Measurements from ENCODE around the gene PFDN4.

PFDN4 gene, protein sequence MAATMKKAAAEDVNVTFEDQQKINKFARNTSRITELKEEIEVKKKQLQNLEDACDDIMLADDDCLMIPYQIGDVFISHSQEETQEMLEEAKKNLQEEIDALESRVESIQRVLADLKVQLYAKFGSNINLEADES

DNA sequence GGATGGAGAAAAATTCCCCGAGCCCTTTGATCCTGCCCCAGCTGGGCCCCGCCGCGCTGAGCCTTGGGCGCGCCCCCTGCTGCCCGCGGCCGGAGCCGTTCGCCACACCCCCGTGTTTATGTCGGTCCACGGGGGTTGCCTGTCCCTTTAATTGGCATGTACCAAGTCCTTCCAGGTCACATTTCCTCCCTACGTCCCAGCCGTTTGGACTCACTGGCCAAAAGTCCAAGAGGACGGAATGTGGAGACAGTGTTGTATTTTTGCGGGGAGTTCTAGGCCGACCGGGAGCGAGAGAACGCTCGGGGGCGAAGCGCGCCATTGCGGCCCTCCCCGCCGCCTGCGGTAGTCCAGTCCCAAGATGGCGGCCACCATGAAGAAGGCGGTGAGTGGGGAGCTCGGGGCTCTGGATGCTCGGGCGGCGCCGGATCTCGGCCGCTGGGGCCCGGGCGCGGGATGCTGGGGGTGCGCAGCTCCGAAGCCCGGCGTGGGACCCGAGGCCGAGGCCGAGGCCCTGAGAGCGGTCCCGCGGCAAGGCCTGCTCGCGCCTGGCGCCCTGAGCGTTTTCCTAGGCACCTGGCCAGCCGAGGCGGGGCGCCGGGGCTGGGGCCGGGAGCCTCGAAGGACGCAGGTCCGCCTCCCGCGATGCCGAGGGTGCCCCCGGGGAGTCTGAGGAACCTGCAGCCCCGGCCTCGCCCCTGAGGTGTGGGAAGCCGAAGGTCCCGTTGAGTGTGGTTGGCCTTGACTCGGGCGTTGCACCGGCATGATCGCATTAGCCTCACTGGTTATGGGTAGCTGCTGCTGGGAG, at the start of gene PFDN4:
Gene PFDN4 (plus strand): TSS at position 345 of the 805 bp plus-strand sequence. CDS start 14 bp downstream, at position 359.
- peak; percentile 59 to 68 for DNase-seq

DNA sequence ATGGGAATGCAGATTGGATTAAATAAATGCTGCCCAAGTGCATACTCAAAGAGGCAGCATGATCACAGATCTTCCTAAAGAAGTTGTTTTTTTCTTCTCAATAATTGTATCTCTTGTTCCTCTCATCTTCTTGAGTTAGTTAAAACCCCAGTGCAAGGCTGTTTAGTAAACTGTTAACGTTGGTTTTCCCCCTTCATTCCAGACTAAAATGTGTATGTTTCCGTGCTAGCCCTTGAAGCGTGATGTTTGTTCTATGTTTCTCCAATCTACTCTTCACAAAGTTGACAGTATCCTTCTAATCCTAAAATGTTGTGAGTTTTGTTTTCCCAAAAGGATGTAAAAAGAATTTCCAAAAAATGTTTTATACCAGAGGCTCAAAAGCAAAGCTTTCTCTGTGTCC, 49.7 kb upstream of the PFDN4 start:
- no peak for DNase-seq

DNA sequence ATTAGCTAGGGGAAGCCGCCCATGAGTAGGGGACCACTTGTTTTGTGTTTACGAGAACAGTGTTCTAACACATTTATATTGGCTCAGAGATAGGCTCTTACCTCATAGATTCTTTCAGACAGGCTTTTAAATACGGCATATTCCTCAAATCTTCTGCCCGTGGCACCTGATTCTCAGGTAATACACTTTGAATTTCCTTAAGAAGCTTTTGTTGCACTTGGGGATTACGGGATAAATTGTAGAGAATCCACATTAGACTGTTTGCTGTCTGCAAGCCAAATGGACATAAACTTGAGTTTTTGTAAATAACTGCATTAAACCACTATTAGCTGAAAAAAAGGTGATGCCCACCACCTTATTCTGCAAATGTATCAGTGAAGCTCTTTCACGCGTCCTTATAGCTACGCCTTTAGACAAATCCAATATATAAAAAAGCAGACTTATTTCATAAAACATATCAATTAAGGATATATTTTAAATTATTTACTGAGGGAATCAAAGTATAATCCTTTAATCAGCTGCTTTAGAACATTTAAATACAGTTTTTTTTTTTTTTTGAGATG, 49.0 kb upstream of the PFDN4 start:
- DNase-seq = no peak

DNA sequence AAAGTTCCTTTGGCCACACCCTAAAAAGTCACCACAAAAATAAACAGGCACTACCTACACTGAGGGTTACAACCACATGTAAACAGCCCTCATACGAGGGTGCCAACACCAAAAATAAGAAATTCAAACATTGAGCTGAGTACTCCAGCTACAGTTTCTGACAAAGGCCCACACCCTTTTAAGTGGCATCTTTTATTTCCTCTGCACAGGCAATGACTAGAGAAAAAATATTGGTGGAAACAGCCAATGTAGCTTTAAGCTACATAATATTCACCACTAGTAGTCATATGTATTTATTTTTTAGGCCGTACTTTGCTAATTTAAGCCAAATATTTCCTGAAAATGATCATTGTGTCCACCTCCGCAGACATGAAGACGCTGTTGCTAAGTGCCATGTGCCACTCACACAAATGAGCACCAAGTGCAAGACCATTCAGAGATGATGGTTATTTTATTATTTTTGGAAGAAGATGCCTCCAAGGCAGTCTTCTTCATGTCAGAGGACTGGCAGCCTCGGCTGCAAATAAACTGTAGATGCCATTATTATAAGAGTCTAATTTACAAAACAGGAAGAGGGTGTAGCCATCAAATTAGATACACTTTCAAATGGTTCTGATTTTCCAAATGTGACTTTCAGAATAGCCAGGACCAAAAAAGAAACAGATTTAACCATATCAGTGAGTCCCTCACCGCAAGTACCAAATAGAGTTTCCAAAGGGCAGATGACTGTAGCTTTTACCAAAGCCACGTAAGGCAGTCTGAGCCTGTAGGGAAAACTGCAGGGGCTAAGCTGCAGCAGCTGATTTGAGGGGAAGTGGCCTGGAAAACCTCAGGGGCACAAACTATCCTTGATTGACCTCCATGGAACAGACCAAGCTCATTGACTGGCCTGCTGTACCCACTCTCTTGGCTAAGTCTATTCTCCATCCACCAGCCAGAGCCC, 47.6 kb upstream of the PFDN4 start:
- no peak for DNase-seq

DNA sequence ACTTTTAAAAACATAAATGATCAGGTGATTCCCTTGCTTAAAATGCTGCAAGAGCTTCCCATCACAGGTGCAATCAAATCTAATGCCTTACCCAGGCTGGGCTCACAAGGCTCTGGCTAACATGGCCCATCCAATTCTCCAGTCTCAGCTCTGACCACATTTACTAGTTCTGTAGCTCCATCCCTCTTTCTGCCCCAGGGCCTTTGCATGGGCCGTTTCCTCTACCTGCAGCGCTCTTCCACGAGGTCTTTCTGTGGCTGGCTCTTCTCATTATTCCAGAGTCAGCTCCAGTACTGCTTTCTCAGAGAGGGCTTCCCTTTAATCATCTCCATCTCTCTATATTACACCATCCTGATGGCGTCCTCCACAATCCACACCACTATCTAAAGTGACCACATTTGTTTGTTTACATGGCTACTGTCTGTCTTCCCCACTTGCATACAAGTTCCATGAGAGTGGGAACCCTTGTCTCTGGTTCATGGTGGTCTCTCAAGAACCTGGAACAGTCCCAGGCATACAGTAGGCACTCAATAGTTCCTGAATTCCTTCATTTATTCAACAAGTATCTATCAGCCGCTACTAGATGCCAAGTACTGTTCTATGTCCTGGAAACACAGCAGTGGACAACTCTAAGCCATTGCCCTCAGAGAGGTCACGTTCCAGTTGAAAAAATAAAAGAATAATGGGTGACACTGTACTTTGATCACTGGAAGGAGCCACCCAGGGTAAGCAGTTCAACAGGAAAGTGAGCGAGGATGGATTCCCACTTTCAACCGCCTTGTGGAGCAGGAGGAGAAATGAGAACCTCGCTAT, 46.7 kb upstream of the PFDN4 start:
- no peak for DNase-seq

DNA sequence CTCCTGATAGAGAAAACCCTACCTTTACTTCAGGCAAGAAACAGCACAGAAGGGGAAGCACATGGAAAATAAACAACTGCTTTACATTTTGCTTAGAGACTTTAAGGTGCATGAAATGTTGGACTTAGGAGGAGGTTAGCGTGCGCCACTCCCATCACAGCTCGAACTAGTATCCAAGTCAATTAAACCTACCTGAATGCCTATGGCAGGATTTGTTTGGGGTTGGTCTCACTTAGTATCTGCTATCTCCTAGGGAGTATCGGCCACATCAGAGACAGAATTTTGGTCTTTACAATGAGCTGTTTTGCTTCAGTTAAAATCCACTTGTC, 46.1 kb upstream of the PFDN4 start:
- no peak for DNase-seq

DNA sequence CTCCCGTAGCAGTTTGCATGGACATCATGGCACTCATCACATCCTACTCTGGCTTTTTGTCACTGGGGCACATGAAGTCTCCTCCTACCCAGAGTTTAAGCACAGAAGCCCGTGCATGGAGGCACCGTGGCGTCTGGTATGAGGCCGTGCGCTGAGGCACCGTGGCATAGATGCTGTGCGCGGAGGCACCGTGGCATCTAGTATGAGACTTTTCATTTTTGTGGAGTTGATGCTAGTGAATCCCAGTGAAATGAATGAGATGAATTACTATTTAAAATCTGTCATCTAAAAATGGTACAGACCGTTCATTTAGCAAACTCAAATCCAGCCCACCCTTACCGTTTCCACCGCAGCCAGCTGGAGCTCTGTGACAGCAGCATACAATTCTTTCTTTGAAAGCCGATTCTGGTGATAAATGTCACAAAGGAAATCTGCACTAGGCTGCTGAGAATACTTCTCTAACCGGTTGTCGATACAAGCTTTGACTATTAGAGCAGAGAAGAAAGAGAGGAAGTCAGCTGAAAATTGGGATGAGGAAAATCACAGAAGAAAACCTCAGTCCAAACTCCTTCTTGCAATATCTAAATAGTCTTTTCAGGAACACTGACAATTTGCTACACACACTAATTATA, 45.4 kb upstream of the PFDN4 start:
- no peak for DNase-seq

DNA sequence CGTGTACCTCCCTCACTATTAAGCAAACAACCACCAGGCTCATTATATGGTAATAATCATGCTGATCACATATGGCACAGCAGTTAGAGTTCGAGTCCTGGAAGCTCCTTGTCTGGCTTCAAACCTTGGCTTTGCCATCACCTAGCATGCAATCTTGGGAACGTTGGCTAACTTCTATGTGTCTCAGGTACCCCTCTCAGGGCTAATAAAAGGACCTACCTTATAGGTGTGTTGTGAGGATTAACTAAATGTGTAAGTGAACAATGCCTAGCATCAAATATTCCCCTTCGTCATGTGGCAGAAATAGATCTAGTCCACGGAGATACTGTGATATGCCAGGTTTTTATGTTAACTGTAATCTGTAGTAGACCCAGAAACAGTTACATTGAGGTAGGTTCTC, 44.5 kb upstream of the PFDN4 start:
- DNase-seq = no peak

DNA sequence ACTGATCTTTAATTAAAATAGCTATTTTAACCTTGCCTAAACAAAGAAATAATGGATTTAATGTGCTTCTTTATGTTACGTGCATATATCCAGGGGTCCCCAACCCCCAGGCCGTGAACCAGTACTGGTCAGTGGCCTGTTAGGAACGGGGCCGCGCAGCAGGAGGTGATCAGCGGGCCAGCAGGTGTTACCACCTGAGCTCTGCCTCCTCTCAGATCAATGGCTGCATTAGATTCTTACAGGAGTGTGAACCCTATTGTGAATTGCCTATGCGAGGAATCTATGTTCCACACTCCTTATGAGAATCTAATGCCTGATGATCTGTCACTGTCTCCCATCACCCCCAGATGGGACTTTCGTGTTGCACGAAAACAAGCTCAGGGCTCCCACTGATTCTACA, 42.9 kb upstream of the PFDN4 start:
- DNase-seq = no peak

DNA sequence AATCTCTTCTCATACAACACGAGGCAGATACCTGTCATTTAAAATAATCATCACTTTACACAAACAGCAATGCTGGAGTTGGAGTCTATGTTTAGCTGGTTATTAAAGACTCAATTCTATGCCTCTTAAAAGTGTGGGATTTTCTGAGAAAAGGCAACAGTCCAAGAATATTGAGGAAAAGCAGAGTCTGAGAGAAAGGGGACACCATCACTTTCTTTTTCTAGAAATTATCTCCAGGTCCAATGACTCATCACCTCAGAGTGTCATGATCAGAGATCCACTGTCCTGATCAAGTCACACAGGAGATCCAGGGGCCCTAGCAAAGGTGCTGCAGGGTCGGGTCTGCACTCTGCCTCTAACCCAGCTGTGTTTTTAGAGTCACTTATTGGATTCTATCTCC, 42.1 kb upstream of the PFDN4 start:
- no peak for DNase-seq

DNA sequence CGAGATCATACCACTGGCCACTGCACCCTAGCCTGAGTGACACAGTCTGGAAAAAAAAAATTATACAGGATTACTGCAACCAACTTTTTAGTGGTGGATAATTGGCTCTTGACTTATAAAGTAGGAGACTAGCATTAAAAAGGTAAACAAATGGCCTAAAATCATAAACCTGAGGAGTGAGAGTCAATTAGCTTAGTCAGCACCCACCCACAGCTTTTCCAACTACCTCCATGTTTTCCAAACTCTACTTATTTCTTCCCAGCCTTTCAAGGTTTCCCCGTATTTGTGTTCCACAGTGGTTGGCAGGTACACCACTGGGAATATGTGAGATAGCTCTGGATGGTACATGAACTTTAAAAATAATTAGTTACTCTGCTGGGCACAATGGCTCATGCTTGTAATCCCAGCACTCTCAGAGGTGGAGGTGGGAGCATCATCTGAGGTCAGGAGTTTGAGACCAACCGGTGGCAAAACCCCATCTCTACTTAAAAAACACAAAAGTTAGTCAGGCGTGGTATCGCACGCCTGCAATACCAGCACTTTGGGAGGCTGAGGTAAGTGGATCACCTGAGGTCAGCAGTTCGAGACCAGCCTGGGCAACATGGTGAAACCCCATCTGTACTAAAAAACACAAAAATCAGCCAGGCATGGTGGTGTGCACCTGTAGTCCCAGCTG, 40.8 kb upstream of the PFDN4 start:
- no peak for DNase-seq

DNA sequence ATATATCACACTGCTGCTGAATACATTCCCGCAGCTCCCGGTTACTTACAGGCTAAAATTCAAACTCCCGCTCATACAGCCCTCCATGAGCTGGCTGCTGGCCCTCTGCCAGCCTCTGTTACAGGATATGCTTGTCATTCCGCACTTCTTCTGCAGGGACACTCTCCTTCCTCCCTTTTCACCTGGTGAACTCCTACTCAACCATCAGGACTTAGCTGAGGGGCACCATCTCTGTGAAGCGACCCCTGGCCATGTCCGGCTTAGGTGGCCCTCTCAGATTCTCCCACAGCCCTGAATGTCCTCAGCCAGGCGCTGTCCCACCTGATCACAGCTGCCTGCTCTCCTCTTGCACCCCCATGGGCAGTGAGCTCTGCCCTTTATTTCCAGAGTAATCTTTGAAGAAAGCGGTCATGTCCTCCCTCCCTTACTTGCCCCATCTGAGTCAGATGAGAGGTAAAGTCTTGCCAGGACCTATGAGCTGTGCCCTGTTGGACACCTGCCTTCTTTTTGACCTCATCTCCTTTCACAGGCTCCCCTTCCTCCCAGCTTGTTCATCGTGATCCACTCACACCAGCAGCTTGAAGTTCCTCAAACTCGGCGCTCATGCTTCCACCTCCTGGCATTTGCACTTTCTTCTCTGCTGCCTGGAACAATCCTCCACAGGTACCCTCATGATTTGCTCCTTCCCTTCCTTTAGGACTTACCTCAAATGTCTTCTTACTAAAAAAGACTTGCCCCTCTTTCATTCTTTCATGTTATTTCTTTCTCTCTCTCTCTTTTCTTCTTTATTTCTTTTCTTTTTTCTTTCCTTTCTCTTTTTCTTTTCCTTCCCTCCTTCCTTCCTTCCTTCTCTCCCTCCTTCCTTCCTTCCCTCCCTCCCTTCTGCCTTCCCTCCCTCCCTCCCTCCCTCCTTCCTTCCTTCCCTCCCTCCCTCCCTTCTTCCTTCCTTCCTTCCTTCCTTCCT, 39.7 kb upstream of the PFDN4 start:
- DNase-seq = peak in 1 of 2 experiments; percentile 1

DNA sequence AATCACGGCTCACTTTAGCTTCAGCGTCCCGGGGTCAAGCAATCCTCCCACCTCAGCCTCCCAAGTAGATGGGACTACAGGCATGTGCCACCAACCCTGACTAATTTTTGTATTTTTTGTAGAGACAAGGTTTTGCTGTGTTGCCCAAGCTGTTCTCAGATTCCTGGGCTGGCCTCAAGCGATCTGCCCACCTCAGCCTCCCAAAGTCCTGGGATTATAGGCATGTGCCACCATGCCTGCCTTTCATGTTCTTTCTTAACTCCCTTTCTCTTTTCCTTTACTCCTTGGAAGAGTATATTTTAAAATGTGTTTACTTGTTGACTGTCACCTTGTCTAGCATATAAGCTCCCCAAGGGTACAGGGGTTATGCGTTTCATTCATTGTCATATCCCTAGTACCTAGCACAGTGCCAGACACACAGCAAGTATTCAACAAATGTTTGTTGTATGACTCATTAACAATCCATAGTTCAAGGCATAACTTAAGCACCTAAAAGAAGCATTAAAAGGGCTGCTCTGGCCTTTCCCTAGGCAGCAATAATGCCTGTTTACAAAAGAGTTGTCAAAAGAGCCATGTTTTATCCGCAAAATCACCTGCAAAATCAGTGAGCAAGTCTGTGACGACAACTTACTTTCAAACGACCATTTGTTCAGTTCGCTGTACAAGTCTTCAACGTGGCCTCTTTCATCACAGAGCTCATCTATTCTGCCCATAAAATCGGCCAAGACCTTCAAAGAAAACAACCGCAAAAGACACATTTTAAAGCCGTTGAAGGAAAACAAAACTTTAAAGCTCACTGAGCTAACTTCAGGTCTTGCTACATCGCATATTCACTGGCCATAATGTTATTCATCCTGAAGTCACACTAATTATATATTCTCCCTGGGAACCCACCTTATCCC, 38.7 kb upstream of the PFDN4 start:
- no peak for DNase-seq

DNA sequence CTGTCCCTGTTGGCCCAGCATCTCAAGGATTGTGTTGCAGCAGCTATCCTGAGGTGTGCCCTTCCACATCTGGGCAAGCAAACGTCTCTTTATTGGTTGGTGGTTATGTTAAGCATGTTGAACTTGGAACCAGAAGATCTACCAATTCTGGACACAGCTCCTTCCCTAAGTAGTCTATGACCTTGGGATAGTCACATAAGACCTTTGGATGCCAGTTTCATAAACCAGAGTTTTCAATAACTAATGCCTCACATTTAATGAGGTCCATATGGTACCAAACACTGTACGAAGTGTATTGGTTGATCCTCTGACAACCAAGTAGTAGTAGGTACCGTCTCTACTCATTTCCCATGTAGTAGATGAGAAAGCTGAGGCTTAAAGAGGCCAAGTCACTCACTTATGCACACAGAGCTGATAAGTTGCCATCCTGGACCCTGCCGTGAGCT, 37.8 kb upstream of the PFDN4 start:
- no peak for DNase-seq

DNA sequence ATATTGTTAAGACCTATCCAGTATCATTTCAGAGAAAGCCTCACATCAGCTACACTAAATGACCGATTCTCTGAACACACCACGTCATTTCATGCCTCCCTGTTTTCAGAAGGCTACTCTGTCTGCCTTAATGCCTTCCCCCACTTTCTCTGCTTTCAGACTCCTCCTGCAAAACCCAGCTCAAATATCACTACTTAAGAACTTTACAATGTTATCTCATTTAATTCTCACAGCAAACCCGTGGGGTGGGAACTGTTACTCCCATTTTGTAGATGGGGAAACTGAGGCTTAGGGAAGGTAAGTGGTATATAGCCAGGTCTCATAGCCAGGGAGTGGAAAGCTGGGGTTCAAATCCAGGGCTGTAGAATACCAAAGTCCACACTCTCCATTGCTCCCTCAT, 36.9 kb upstream of the PFDN4 start:
- no peak for DNase-seq

DNA sequence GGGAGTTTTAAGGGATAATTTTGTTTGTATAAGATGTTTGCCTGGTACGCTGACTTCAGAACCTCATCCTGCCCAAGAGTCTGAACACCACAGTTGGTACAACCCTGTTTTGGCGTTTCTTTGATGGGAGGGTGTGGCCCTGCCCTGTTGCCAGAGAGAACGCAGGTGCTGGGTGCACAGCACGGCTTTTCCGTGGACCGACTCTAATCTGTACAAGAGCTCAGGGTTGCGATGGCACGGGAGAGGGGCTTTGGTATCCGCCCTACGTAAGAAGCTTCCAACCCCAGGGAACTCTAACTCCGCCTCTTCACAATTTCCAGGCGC, 35.4 kb upstream of the PFDN4 start:
- peak; percentile 78 to 80 for DNase-seq

DNA sequence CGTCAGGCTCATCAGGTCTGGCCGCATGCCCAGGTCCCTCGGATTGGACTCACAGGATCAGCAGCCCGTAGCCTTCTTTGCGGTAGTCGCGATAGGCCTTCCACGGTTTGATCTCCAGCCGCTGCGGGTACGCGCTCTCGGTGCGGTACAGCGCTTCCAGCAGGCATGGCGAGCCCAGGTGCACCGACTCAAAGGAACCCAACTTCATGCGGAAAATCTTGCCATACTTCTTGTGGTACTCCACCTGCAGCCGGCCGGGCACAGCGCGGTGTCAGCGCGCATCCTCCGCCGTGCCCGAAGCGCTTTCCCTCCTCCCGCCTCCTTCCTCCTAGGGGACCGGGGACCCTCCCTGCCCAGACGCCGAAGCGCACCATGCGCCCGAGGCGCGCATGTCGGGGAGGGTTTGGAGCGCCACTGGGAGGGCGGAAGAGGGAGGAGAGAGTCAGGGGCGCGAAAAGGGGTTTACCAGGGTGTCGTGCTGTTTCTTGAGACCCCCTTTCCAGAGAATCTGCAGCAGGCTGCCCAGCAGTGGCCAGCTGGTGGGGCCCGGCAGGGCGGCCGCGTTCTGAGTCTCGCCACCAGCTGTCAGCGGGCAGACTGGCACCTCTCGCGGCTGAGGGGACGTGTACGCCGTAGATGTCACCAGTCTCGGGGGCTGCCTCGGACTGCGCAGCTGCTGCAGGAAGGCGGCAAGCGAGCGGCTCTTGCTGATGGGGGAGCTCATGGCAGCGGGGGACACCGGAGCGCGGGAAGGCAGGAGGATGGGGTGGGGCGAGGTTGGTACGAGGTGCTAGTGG, 34.8 kb upstream of the PFDN4 start:
- DNase-seq = peak; percentile 71 to 81

All from NCI-H524 (cell line).